EL (cell line): ENCODE measurements around the gene MTA2.
"Not testable (repeated sequence)": the region's sequence is repeated elsewhere in the genome, so short reads cannot be mapped to it uniquely, and the experiment has no call there.

Source experiments
- DNase-seq: peaks from one replicate; pipeline ENCODE4 v3.0.0-alpha.2; 2016

Gene MTA2

GRCh38 chr11:62592146-62592815, 9.4 kb downstream of the MTA2 start:
- no peak for DNase-seq

GRCh38 chr11:62591448-62592145, 10.1 kb downstream of the MTA2 start, which contains the start of gene TUT1:
Gene TUT1 (minus strand): TSS chr11:62591523. CDS start chr11:62591485, 38 bp downstream.
- DNase-seq = peak; percentile 99

- no peak for DNase-seq
Observed at GRCh38 chr11:62588966-62589637, 12.6 kb downstream of the MTA2 start.

GRCh38 chr11:62585356-62585755, 16.3 kb downstream of the MTA2 start:
- DNase-seq = not testable (repeated sequence)

- not testable (repeated sequence) for DNase-seq
Observed at GRCh38 chr11:62581735-62582134, 19.9 kb downstream of the MTA2 start.

- DNase-seq = no peak
Observed at GRCh38 chr11:62580959-62581715, 20.5 kb downstream of the MTA2 start.

GRCh38 chr11:62579252-62579651, 22.4 kb downstream of the MTA2 start:
- DNase-seq = no peak

- no peak for DNase-seq
Observed at GRCh38 chr11:62578541-62578940, 23.1 kb downstream of the MTA2 start.

GRCh38 chr11:62577046-62577714, 24.5 kb downstream of the MTA2 start:
- DNase-seq = no peak

- DNase-seq = no peak
Observed at GRCh38 chr11:62575837-62576236, 25.8 kb downstream of the MTA2 start.

- no peak for DNase-seq
Observed at GRCh38 chr11:62575156-62575555, 26.5 kb downstream of the MTA2 start.

GRCh38 chr11:62574363-62575071, 27.1 kb downstream of the MTA2 start:
- peak; percentile 34 for DNase-seq

- peak; percentile 100 for DNase-seq
Observed at GRCh38 chr11:62573592-62574362, 27.9 kb downstream of the MTA2 start, which contains the start of gene EEF1G. Gene EEF1G (minus strand): TSS chr11:62573891. CDS start chr11:62573842, 49 bp downstream.

GRCh38 chr11:62573006-62573591, 28.6 kb downstream of the MTA2 start:
- DNase-seq = no peak

GRCh38 chr11:62572431-62572830, 29.2 kb downstream of the MTA2 start:
- no peak for DNase-seq

- not testable (repeated sequence) for DNase-seq
Observed at GRCh38 chr11:62571493-62571892, 30.2 kb downstream of the MTA2 start.

GRCh38 chr11:62570903-62571302, 30.8 kb downstream of the MTA2 start:
- not testable (repeated sequence) for DNase-seq

- no peak for DNase-seq
Observed at GRCh38 chr11:62569611-62570010, 32.1 kb downstream of the MTA2 start.

- DNase-seq = no peak
Observed at GRCh38 chr11:62567018-62567633, 34.5 kb downstream of the MTA2 start.

GRCh38 chr11:62566247-62566646, 35.4 kb downstream of the MTA2 start:
- DNase-seq = no peak
